GM23338 (cell line): ENCODE results near the gene EXOC4. TPM values are rescaled to one million over a fixed set of nuclear protein-coding genes. Genes with fewer than 3 reads are reported as not detected.

Experiments used
- ATAC-seq: fragments of 200-7000 bp; cut with Tn5 transposase; 3 replicates; pipeline ENCODE4 v1.9.1; 2020
- DNase-seq: peaks from one replicate; pipeline ENCODE4 v3.0.0-alpha.2; 2015; ENCODE audit warnings: low spot score
- H2AFZ ChIP-seq: fragments of 200-600 bp; sonication (generic); 2 replicates; pipeline ENCODE4 v1.8.0; 2016; ENCODE audit warnings: antibody characterized with exemption, mild to moderate bottlenecking, moderate library complexity
- H3F3A ChIP-seq: fragments of 200-600 bp; sonication (generic); replicated peaks from 2 replicates; pipeline ENCODE4 v1.8.0; 2017; ENCODE audit warnings: antibody characterized with exemption, mixed run types, low read depth
- H3K27ac ChIP-seq: fragments of 200-600 bp; sonication (generic); 2 replicates; pipeline ENCODE4 v1.6.1; 2016; ENCODE audit warnings: low read depth
- H3K27me3 ChIP-seq: fragments of 200-600 bp; sonication (generic); 2 replicates; pipeline ENCODE4 v1.8.0; 2016; ENCODE audit warnings: mild to moderate bottlenecking, mixed run types, moderate library complexity; ENCODE audit not compliant: insufficient read depth
- H3K36me3 ChIP-seq: fragments of 200-600 bp; sonication (generic); 2 replicates; pipeline ENCODE4 v1.8.0; 2016; ENCODE audit warnings: mild to moderate bottlenecking; ENCODE audit not compliant: insufficient read depth
- H3K4me1 ChIP-seq: fragments of 200-600 bp; sonication (generic); 2 replicates; pipeline ENCODE4 v1.8.0; 2016; ENCODE audit warnings: mild to moderate bottlenecking, moderate library complexity; ENCODE audit not compliant: insufficient read depth
- H3K4me2 ChIP-seq: fragments of 200-600 bp; sonication (generic); 2 replicates; pipeline ENCODE4 v1.7.1; 2017; ENCODE audit warnings: mixed run types
- H3K4me3 ChIP-seq: fragments of 200-600 bp; sonication (generic); 2 replicates; pipeline ENCODE4 v1.6.1; 2016; ENCODE audit warnings: mixed run types
- H3K79me2 ChIP-seq: fragments of 200-600 bp; sonication (generic); replicated peaks from 2 replicates; pipeline ENCODE4 v1.8.0; 2017; ENCODE audit warnings: mild to moderate bottlenecking; ENCODE audit not compliant: insufficient read depth
- H3K9me2 ChIP-seq: fragments of 200-600 bp; sonication (generic); 2 replicates; pipeline ENCODE4 v1.8.0; 2017; ENCODE audit not compliant: insufficient read depth
- H4K20me1 ChIP-seq: fragments of 200-600 bp; sonication (generic); replicated peaks from 2 replicates; pipeline ENCODE4 v1.8.0; 2017; ENCODE audit warnings: mild to moderate bottlenecking; ENCODE audit not compliant: insufficient read depth
- H3K27ac Mint-ChIP-seq: 2 replicates; pipeline ENCODE4 v1.8.0; 2020; ENCODE audit warnings: inconsistent platforms, mild to moderate bottlenecking, moderate library complexity, mixed read lengths
- H3K27me3 Mint-ChIP-seq: 3 replicates; pipeline ENCODE4 v1.8.0; 2022; ENCODE audit warnings: low read depth, mild to moderate bottlenecking, moderate library complexity, mixed read lengths, inconsistent platforms; ENCODE audit not compliant: insufficient read depth, poor library complexity
- H3K36me3 Mint-ChIP-seq: 3 replicates; pipeline ENCODE4 v1.8.0; 2021; ENCODE audit warnings: low read depth, mild to moderate bottlenecking, inconsistent platforms, moderate library complexity, mixed read lengths
- H3K4me1 Mint-ChIP-seq: 3 replicates; pipeline ENCODE4 v1.8.0; 2020; ENCODE audit warnings: mild to moderate bottlenecking, inconsistent platforms, mixed read lengths
- H3K4me3 Mint-ChIP-seq: 3 replicates; pipeline ENCODE4 v1.8.0; 2021; ENCODE audit warnings: moderate library complexity, mild to moderate bottlenecking, inconsistent platforms, mixed read lengths
- H3K9me3 Mint-ChIP-seq: 3 replicates; pipeline ENCODE4 v1.8.0; 2020; ENCODE audit warnings: moderate library complexity, mild to moderate bottlenecking, inconsistent platforms, mixed read lengths
- CREB1 ChIP-seq: fragments of 250-450 bp; sonication (Bioruptor Pico); IDR thresholded peaks from 2 replicates; pipeline ENCODE4 v1.5.0; 2020; ENCODE audit warnings: low read depth, mild to moderate bottlenecking, moderate library complexity
- CTCF ChIP-seq, 2 experiments: fragments of 200-600 bp in 1 of 2; sonication (generic) in 1 of 2; conservative IDR thresholded peaks; 2 replicates each; pipeline versions ENCODE4 v1.5.1 to v1.6.1; 2016 to 2017; ENCODE audit warnings: antibody characterized with exemption in 2 of 2, low read depth in 2 of 2, mild to moderate bottlenecking in 2 of 2, moderate library complexity in 1 of 2
- ETS1 ChIP-seq: IDR thresholded peaks from 2 replicates; pipeline ENCODE4 v1.6.1; 2016; ENCODE audit warnings: antibody characterized with exemption
- JUNB ChIP-seq: IDR thresholded peaks from one replicate; pipeline ENCODE4 v1.6.1; 2016; ENCODE audit warnings: antibody characterized with exemption; ENCODE audit not compliant: unreplicated experiment
- POLR2AphosphoS5 ChIP-seq: IDR thresholded peaks from 2 replicates; pipeline ENCODE4 v1.6.1; 2016; ENCODE audit warnings: antibody characterized with exemption, low read depth
- REST ChIP-seq: IDR thresholded peaks from one replicate; pipeline ENCODE4 v1.6.1; 2018; ENCODE audit warnings: antibody characterized with exemption; ENCODE audit not compliant: unreplicated experiment
- STAT1 ChIP-seq: IDR thresholded peaks from one replicate; pipeline ENCODE4 v1.6.1; 2016; ENCODE audit warnings: antibody characterized with exemption; ENCODE audit not compliant: unreplicated experiment
- ZNF462 ChIP-seq: fragments of 250-450 bp; sonication (Bioruptor Pico); IDR thresholded peaks from 2 replicates; pipeline ENCODE4 v1.5.0; 2020; ENCODE audit warnings: mild to moderate bottlenecking, moderate library complexity
- polyA plus RNA-seq: library from polyadenylated mRNA; unstranded; fragments of >200 nt; fragmentation: Nextera tagmentation; extraction: Ambion mirVana; gene quantifications from 2 replicates; pipeline ENCODE4 v1.2.1, GENCODE V29; 2016
- total RNA-seq: library from RNA; depleted of rRNA; stranded (reverse); fragments of >200 nt; shearing (Covaris generic); gene quantifications from 2 replicates; pipeline ENCODE4 v1.2.3, GENCODE V29; 2014

EXOC4 gene
- total and polyA plus RNA-seq, 2 experiments from 2014 or later = 37.5 to 52.7 TPM

- no peak for TF ChIP-seq ZNF462 (CRISPR knock-in tag)
Measured at GRCh38 chr7:133434246-133434865, 181.5 kb downstream of the EXOC4 start (continued).

GRCh38 chr7:133436014-133436428 lies 183.1 kb downstream of the EXOC4 start:
- no peak for ATAC-seq
- Mint-ChIP-seq H3K9me3 (no peaks in the 10 kb centered on the region), H3K27me3 (peaks cover 2% of the 10 kb centered on the region), H3K27ac (peak overlapping the region; percentile 45), H3K4me3 (no peak overlapping the region), H3K36me3 (no peaks in the 10 kb centered on the region; the same call in 2 of the 3 replicates), H3K4me1 (peaks cover 17% of the 10 kb centered on the region)
- Histone ChIP-seq H3K79me2 (no peaks in the 10 kb centered on the region; the same call in 1 of the 2 replicates), H2AFZ (no peak overlapping the region), H3K4me3 (no peak overlapping the region), H3K4me1 (peaks cover 14% of the 10 kb centered on the region), H3K27ac (no peak overlapping the region), H3K4me2 (no peak overlapping the region), H3K36me3 (no peaks in the 10 kb centered on the region), H3K27me3 (no peaks in the 10 kb centered on the region), H3K9me2 (peaks cover 10% of the 10 kb centered on the region; the same call in 1 of the 2 replicates), H4K20me1 (0 out of 2 replicates have a peak, but pooled peaks cover 4% of the 10 kb centered on the region), H3F3A (no peaks in the 10 kb centered on the region)
- DNase-seq = no peak
- TF ChIP-seq POLR2AphosphoS5 (no peak), REST (no peak), CTCF (conservative IDR thresholded peaks at IDR 0.05; ENCODE audit: low read depth in 2 of 2) (no peak), ETS1 (no peak), CREB1 (no peak), JUNB (no peak), STAT1 (no peak)
